Mesothelial cell of epicardium (in vitro differentiated cells): ENCODE data around the gene SLC37A3. TPM values are rescaled to one million over a fixed set of nuclear protein-coding genes. Genes with fewer than 3 reads are reported as not detected.

Experiments used
- DNase-seq, 2 experiments: peaks; one replicate each; pipeline ENCODE4 v3.0.0; 2021; ENCODE audit warnings: low spot score in 2 of 2; ENCODE audit not compliant: unreplicated experiment in 2 of 2
- H3K27ac Mint-ChIP-seq: 2 replicates; pipeline ENCODE4 v1.8.0; 2021; ENCODE audit warnings: mixed read lengths
- H3K27me3 Mint-ChIP-seq: 2 replicates; pipeline ENCODE4 v1.8.0; 2021; ENCODE audit warnings: low read depth, mixed read lengths
- H3K36me3 Mint-ChIP-seq: 2 replicates; pipeline ENCODE4 v1.8.0; 2021; ENCODE audit warnings: mixed read lengths
- H3K4me1 Mint-ChIP-seq: 2 replicates; pipeline ENCODE4 v1.8.0; 2021; ENCODE audit warnings: mixed read lengths
- H3K4me3 Mint-ChIP-seq: 2 replicates; pipeline ENCODE4 v1.8.0; 2021; ENCODE audit warnings: mild to moderate bottlenecking, moderate library complexity, mixed read lengths
- H3K9me3 Mint-ChIP-seq: 2 replicates; pipeline ENCODE4 v1.8.0; 2021; ENCODE audit warnings: mixed read lengths
- total RNA-seq: library from RNA; stranded (reverse); gene quantifications from 3 replicates; pipeline ENCODE4 v1.2.1, GENCODE V29; 2021
- TF ChIP-seq, protein P1 (sequence below): fragments of 200-600 bp; sonication (generic); IDR thresholded peaks from one replicate; pipeline ENCODE4 v1.5.0; 2021; ENCODE audit warnings: antibody characterized with exemption; ENCODE audit not compliant: unreplicated experiment

SLC37A3 gene
- total RNA-seq, 1 donor from 2014 or later, result 116 TPM

DNA sequence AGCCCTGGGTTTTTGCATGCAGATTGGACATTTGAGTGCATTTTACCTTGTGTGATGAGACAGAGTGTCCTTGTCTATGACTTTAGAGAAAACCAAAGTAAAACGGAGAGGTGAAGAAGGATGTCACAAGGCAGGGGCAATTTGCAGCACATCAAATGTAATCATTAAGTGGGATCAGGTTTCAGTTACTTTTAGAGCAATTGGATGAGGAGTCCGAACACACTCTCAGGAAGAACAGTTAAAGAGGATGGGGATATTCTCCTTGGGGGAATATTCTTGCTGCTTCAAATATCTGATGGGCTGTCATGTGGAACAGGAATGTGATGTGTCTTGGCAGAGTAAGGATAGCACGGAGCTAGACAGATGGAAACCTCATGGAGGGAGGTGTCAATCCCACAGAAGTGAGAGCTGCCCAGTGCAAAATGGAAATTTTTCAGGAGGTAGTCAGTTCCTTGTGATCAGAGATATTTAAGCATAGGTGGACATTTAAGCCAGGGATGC, 6.3 kb upstream of the SLC37A3 start:
- H3K27ac Mint-ChIP-seq, result peak overlapping the region; percentile 2

DNA sequence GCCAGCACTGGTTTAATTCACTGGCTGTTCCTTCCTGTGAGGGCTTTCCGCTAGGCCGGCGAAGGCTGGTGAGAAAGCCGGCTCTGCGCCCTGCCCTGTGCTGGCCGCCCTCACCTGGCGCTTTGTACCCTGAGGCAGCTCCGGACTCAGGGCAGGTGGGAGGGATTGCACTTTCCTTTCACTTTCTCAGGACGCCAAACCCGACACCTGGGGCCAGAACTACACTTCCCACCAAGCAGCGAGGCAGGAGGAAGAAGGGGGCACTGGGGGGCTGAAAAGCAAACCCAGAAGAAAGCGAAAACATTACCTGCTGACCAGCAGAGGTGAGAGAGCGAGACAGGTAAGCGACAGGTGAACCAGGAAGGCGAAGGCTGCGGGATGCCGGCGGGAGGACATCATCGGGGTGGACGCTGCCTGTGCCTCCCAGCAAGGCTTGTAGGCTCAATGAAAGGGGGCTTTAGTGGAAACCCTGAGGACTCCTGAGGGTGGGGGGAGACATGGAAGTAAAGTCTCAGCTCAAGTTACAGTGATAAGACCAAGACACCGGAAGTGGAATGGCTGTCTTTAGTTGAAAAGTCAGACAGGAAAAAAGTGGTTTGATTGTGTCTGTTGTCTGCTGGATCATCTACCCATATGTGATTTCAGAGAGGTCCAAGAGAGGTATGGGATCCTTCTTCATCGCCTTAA, 5.7 kb upstream of the SLC37A3 start, which contains the start of gene RAB19:
Gene RAB19, plus strand, starts transcription at position 181 of the 687 bp plus-strand sequence. CDS start 3,589 bp downstream, outside the sequence.
- peak in 1 of 2 experiments; percentile 43 for DNase-seq
- Mint-ChIP-seq H3K27ac (peak within 1 kb of the TSS; percentile 2), H3K4me1 (peaks cover 14% of the 10 kb centered on the region), H3K36me3 (peaks cover 5% of the 10 kb centered on the region), H3K4me3 (peak within 1 kb of the TSS; percentile 80), H3K27me3 (no peaks in the 10 kb centered on the region), H3K9me3 (peaks cover 5% of the 10 kb centered on the region)
- TF ChIP-seq, protein P1, sequence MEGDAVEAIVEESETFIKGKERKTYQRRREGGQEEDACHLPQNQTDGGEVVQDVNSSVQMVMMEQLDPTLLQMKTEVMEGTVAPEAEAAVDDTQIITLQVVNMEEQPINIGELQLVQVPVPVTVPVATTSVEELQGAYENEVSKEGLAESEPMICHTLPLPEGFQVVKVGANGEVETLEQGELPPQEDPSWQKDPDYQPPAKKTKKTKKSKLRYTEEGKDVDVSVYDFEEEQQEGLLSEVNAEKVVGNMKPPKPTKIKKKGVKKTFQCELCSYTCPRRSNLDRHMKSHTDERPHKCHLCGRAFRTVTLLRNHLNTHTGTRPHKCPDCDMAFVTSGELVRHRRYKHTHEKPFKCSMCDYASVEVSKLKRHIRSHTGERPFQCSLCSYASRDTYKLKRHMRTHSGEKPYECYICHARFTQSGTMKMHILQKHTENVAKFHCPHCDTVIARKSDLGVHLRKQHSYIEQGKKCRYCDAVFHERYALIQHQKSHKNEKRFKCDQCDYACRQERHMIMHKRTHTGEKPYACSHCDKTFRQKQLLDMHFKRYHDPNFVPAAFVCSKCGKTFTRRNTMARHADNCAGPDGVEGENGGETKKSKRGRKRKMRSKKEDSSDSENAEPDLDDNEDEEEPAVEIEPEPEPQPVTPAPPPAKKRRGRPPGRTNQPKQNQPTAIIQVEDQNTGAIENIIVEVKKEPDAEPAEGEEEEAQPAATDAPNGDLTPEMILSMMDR, result no peak

More for the DNA sequence above, 6.3 kb upstream of the SLC37A3 start:
- no peak for DNase-seq
- H3K27me3 Mint-ChIP-seq, result no peaks in the 10 kb centered on the region
- peaks cover 14% of the 10 kb centered on the region for H3K4me1 Mint-ChIP-seq
- H3K4me3 Mint-ChIP-seq, result peak overlapping the region; percentile 80
- H3K36me3 Mint-ChIP-seq, result peaks cover 5% of the 10 kb centered on the region
- peaks cover 5% of the 10 kb centered on the region for H3K9me3 Mint-ChIP-seq
- TF ChIP-seq, protein P1, result no peak

DNA sequence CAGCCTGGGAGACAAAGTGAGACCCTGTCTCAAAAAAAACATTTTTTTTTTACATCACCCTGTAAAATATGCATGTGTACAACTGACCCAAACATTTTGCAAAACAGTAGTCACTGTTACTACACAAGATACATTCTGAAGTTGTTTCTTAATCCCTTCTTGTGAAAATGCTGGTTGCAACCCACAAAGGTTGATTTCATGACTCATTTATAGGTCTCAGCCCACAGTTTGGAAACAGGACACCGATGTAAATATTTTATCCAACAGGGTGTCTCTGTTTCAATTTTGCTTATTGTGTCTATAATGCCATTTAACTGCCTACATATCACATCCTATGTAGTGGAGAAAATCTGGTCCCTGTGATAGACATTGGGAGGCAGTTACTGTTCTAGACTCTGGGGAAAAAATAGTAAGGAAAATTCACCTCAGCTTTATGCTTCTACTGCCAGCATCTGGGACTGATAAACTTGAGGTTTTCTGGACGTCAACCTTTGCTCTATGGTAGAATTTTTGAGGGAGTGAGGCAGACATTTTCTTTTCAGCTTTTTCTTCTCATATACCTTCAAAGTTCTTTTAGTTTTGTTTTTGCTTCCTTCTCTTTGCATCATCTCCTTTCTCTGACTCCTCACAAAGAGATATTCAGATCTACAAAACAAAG, 4.0 kb upstream of the SLC37A3 start:
- Mint-ChIP-seq H3K4me3 (no peak overlapping the region), H3K27ac (no peak overlapping the region), H3K36me3 (no peaks in the 10 kb centered on the region), H3K27me3 (peaks cover 1% of the 10 kb centered on the region), H3K9me3 (peaks cover 2% of the 10 kb centered on the region), H3K4me1 (peaks cover 20% of the 10 kb centered on the region)
- TF ChIP-seq, protein P1, result no peak
- no peak for DNase-seq

DNA sequence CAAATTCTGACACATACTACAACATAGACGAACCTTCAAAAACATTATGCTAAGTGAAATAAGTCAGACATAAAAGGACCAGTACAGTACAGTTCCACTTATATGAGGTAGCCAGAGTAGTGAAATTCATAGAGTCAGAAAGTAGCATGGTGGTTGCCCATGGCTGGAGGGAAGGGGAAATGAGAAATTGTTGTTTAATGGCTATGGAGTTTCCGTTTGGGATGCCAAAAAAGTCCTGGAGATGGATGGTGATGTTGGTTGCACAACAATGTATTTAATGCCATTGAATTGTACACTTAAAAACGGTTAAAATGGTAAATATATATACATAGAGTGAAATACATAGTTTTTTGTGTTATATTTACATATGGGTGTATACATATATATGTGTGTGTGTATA, 2.1 kb upstream of the SLC37A3 start:
- Mint-ChIP-seq H3K27me3 (peaks cover 1% of the 10 kb centered on the region), H3K4me3 (no peak overlapping the region), H3K4me1 (peaks cover 26% of the 10 kb centered on the region), H3K9me3 (peaks cover 4% of the 10 kb centered on the region), H3K27ac (no peak overlapping the region), H3K36me3 (peaks cover 4% of the 10 kb centered on the region)
- DNase-seq, result no peak
- TF ChIP-seq, protein P1, result no peak

DNA sequence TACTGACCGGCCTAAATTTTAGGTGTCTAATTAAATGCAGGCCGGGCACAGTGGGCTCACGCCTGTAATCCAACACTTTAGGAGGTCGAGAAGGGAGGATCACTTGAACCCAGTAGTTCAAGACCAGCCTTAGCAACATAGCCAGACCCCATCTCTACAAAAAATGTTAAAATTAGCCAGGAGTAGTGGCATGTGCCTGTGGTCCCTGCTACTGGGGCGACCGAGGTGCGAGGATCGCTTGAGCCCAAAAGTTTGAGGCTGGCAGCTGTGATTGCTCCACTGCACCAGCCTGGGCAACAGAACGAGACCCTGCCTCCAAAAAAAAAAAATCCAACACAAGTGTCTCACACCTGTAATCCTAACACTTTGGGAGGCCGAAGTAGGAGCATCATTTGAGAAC, 491 bp upstream of the SLC37A3 start:
- Mint-ChIP-seq H3K27ac (no peak overlapping the region), H3K36me3 (peaks cover 4% of the 10 kb centered on the region), H3K27me3 (peaks cover 1% of the 10 kb centered on the region), H3K4me3 (peak overlapping the region; percentile 90), H3K9me3 (peaks cover 4% of the 10 kb centered on the region), H3K4me1 (peaks cover 15% of the 10 kb centered on the region)
- DNase-seq, result no peak
- TF ChIP-seq, protein P1, result no peak
